Caco-2 (cell line): ENCODE measurements around the gene PHIP. TPM values are rescaled to one million over a fixed set of nuclear protein-coding genes. Genes with fewer than 3 reads are reported as not detected.

Experiments used
- BruUV-seq: library from RNA; stranded (reverse); fragments of 400-500 nt; replicated peaks from 2 replicates; lab custom pipeline; 2021; lab: Mats Ljungman, UMichigan
- CTCF ChIA-PET: fragments of 300-600 bp; sonication (Branson Sonifier 250); formaldehyde crosslinking; loops from one replicate; lab custom pipeline; 2022; ENCODE audit warnings: antibody characterized with exemption; lab: Charles Lee
- POLR2A ChIA-PET: fragments of 300-600 bp; sonication (Branson Sonifier 250); formaldehyde crosslinking; loops from one replicate; lab custom pipeline; 2022; ENCODE audit warnings: antibody characterized with exemption; lab: Charles Lee
- DNase-seq, 2 experiments: peaks; one replicate each; pipeline versions ENCODE4 v3.0.0 to v3.0.0-alpha.2; 2020 to 2022
- H3K27me3 ChIP-seq: replicated peaks from 2 replicates; pipeline ENCODE4 v1.6.0; 2011; ENCODE audit warnings: low read length; ENCODE audit not compliant: control insufficient read depth, insufficient read depth
- H3K36me3 ChIP-seq: 2 replicates; pipeline ENCODE4 v1.5.1; 2011; ENCODE audit warnings: low read length; ENCODE audit not compliant: control insufficient read depth, insufficient read depth
- H3K4me1 ChIP-seq: fragments of 250-450 bp; sonication (Bioruptor Pico); 2 replicates; pipeline ENCODE4 v1.5.1; 2020; ENCODE audit warnings: mild to moderate bottlenecking
- H3K4me3 ChIP-seq: 2 replicates; pipeline ENCODE4 v1.5.1; 2011; ENCODE audit warnings: low read depth, mild to moderate bottlenecking, control low read depth, low read length
- H3K9me3 ChIP-seq: fragments of 250-450 bp; sonication (Bioruptor Pico); 2 replicates; pipeline ENCODE4 v1.5.1; 2020; ENCODE audit warnings: mild to moderate bottlenecking, moderate library complexity
- H3K27ac Mint-ChIP-seq: one replicate; pipeline ENCODE4 v1.8.0; 2022; ENCODE audit warnings: mixed read lengths; ENCODE audit not compliant: unreplicated experiment
- H3K27me3 Mint-ChIP-seq: one replicate; pipeline ENCODE4 v1.8.0; 2022; ENCODE audit warnings: mixed read lengths; ENCODE audit not compliant: insufficient read depth, unreplicated experiment
- H3K36me3 Mint-ChIP-seq: one replicate; pipeline ENCODE4 v1.8.0; 2022; ENCODE audit warnings: mild to moderate bottlenecking, mixed read lengths; ENCODE audit not compliant: insufficient read depth, unreplicated experiment
- H3K4me1 Mint-ChIP-seq: one replicate; pipeline ENCODE4 v1.8.0; 2022; ENCODE audit warnings: low read depth, mixed read lengths; ENCODE audit not compliant: unreplicated experiment
- H3K4me3 Mint-ChIP-seq: one replicate; pipeline ENCODE4 v1.8.0; 2022; ENCODE audit warnings: mild to moderate bottlenecking, moderate library complexity, mixed read lengths; ENCODE audit not compliant: unreplicated experiment
- H3K9me3 Mint-ChIP-seq: one replicate; pipeline ENCODE4 v1.8.0; 2022; ENCODE audit warnings: mixed read lengths; ENCODE audit not compliant: unreplicated experiment
- intact Hi-C: fragments of 100-400 bp; cut with micrococcal nuclease; formaldehyde crosslinking; loops from one replicate; pipeline ENCODE4 v1.10.0; 2022; ENCODE audit not compliant: unreplicated experiment
- total RNA-seq: library from RNA; stranded (reverse); gene quantifications from 2 replicates; pipeline ENCODE4 v1.2.3, GENCODE V29; 2022
- TF ChIP-seq, protein P1 (sequence below), 2 experiments: fragments of 200-600 bp in 1 of 2; IDR thresholded peaks; 1 replicate in 1 of 2; 2 replicates in 1 of 2; pipeline versions ENCODE4 v1.5.1 to v1.8.0; 2011 to 2022; ENCODE audit warnings: antibody characterized with exemption in 1 of 2, control low read depth in 1 of 2, inconsistent platforms in 1 of 2, low read depth in 1 of 2, low read length in 1 of 2, mild to moderate bottlenecking in 1 of 2, moderate library complexity in 1 of 2; ENCODE audit not compliant: insufficient read depth in 1 of 2, severe bottlenecking in 1 of 2, unreplicated experiment in 1 of 2

PHIP gene
- total RNA-seq, 1 experiment from 2014 or later = 31.2 TPM

DNA sequence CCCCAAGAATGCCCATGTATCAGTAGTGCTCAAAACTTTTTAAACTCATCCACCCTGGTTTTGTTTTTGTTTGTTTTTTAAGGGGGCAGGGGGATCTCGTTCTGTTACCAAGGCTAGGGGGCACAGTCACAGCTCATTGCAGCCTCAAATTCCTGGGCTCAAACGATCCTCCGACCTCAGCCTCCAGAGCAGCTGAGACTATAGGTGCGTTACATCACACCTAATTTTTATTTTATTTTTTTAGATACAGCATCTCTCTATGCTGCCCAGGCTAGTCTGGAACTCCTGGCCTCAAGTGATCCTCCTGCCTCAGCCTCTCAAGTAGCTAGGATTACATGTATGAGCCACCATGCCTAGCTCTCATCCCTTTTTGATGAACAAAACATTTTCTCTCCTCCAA is 11.2 kb downstream of the PHIP start:
- CTCF ChIA-PET = no interaction called here
- Mint-ChIP-seq H3K4me3 (no peak overlapping the region), H3K9me3 (no peaks in the 10 kb centered on the region), H3K27me3 (no peaks in the 10 kb centered on the region), H3K36me3 (no peaks in the 10 kb centered on the region), H3K4me1 (no peaks in the 10 kb centered on the region), H3K27ac (no peak overlapping the region)
- Histone ChIP-seq H3K4me3 (no peak overlapping the region), H3K9me3 (no peaks in the 10 kb centered on the region), H3K4me1 (no peaks in the 10 kb centered on the region), H3K27me3 (no peaks in the 10 kb centered on the region), H3K36me3 (no peaks in the 10 kb centered on the region; the same call in 1 of the 2 replicates)
- POLR2A ChIA-PET = no interaction called here
- TF ChIP-seq, protein P1, sequence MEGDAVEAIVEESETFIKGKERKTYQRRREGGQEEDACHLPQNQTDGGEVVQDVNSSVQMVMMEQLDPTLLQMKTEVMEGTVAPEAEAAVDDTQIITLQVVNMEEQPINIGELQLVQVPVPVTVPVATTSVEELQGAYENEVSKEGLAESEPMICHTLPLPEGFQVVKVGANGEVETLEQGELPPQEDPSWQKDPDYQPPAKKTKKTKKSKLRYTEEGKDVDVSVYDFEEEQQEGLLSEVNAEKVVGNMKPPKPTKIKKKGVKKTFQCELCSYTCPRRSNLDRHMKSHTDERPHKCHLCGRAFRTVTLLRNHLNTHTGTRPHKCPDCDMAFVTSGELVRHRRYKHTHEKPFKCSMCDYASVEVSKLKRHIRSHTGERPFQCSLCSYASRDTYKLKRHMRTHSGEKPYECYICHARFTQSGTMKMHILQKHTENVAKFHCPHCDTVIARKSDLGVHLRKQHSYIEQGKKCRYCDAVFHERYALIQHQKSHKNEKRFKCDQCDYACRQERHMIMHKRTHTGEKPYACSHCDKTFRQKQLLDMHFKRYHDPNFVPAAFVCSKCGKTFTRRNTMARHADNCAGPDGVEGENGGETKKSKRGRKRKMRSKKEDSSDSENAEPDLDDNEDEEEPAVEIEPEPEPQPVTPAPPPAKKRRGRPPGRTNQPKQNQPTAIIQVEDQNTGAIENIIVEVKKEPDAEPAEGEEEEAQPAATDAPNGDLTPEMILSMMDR (IDR thresholded peaks at IDR 0.05; ENCODE audit: insufficient read depth in 1 of 2, low read depth in 1 of 2, low read length in 1 of 2, severe bottlenecking in 1 of 2, unreplicated experiment in 1 of 2) = no peak
- no peak for DNase-seq
- intact Hi-C loops = no loop called here
- BruUV-seq = no TSS peak

DNA sequence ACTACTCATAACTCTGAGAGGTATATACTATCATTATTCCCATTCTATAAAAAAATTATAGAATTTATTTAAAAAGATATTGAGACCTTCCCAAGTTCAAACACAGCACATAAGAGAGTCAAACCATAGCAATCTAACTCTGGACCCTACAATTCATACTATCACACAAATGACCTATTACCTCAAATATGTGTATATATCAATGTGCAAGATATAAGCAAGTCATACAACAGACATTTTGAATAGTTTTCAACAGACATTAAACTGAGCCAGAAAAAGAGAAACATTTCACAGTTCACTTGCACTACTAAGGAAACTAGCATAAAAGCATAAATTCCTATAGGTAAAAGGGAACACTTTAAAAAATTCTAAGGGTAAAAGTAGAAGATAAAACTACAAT is 11.7 kb downstream of the PHIP start:
- TF ChIP-seq, protein P1 (IDR thresholded peaks at IDR 0.05; ENCODE audit: insufficient read depth in 1 of 2, low read depth in 1 of 2, low read length in 1 of 2, severe bottlenecking in 1 of 2, unreplicated experiment in 1 of 2) = no peak
- Histone ChIP-seq H3K36me3 (no peaks in the 10 kb centered on the region; the same call in 1 of the 2 replicates), H3K9me3 (no peaks in the 10 kb centered on the region), H3K4me1 (no peaks in the 10 kb centered on the region), H3K27me3 (no peaks in the 10 kb centered on the region), H3K4me3 (no peak overlapping the region)
- Mint-ChIP-seq H3K4me3 (no peak overlapping the region), H3K27ac (no peak overlapping the region), H3K4me1 (no peaks in the 10 kb centered on the region), H3K27me3 (no peaks in the 10 kb centered on the region), H3K36me3 (no peaks in the 10 kb centered on the region), H3K9me3 (no peaks in the 10 kb centered on the region)
- intact Hi-C loops = no loop called here
- ChIA-PET POLR2A (no interaction called here), CTCF (no interaction called here)
- DNase-seq = no peak
- no TSS peak for BruUV-seq

- no peaks in the 10 kb centered on the region for H3K27me3 Mint-ChIP-seq
- Histone ChIP-seq H3K4me3 (no peak overlapping the region), H3K9me3 (no peaks in the 10 kb centered on the region), H3K36me3 (no peaks in the 10 kb centered on the region; the same call in 1 of the 2 replicates), H3K27me3 (no peaks in the 10 kb centered on the region), H3K4me1 (no peaks in the 10 kb centered on the region)
- intact Hi-C loops = no loop called here
- no peak overlapping the region for H3K27ac Mint-ChIP-seq
- H3K4me1 Mint-ChIP-seq = no peaks in the 10 kb centered on the region
- BruUV-seq = no TSS peak
- peaks cover 4% of the 10 kb centered on the region for H3K36me3 Mint-ChIP-seq
- no peak overlapping the region for H3K4me3 Mint-ChIP-seq
- TF ChIP-seq, protein P1 (IDR thresholded peaks at IDR 0.05; ENCODE audit: insufficient read depth in 1 of 2, low read depth in 1 of 2, low read length in 1 of 2, severe bottlenecking in 1 of 2, unreplicated experiment in 1 of 2) = no peak
- H3K9me3 Mint-ChIP-seq = no peaks in the 10 kb centered on the region
- CTCF ChIA-PET = no interaction called here
- POLR2A ChIA-PET = interaction anchor here (0.6 kb wide), 1 partner anchor 10 kb away, joined by 10 read pairs; no protein-coding TSS in a partner anchor
- no peak for DNase-seq
Observed at GRCh38 chr6:79065232-79065631, 12.8 kb downstream of the PHIP start.
